Measurements from ENCODE around the gene C11orf97. TPM values are rescaled to one million over a fixed set of nuclear protein-coding genes. Genes with fewer than 3 reads are reported as not detected.
"Not testable (repeated sequence)": the region's sequence is repeated elsewhere in the genome, so short reads cannot be mapped to it uniquely, and the experiment has no call there.

C11orf97 gene
- total and polyA plus RNA-seq, 7 donors, result not detected

GRCh38 chr11:94501522-94501921, 10.7 kb upstream of the C11orf97 start:
- Histone ChIP-seq H3K27ac (no peak overlapping the region), H3K4me3 (no peak overlapping the region), H3K36me3 (peaks cover 0 to 54% (median 19%) of the 10 kb centered on the region in 4 donors), H3K4me1 (no peaks in the 10 kb centered on the region), H3K27me3 (no peaks in the 10 kb centered on the region), H3K9me3 (no peaks in the 10 kb centered on the region)
- no peak for DNase-seq
- TF ChIP-seq EP300 (IDR thresholded peaks at IDR 0.05) (no peak), POLR2AphosphoS5 (IDR thresholded peaks at IDR 0.05) (no peak), CTCF (IDR thresholded peaks at IDR 0.05) (no peak), POLR2A (IDR thresholded peaks at IDR 0.05) (no peak)
- WGBS, 2 donors, result 72 to 83% methylated on average over 2 of the region's 2 CpGs
- intact Hi-C loops (cut with DNase I), result loop anchor here (5.0 kb wide), 1 partner anchor 604 kb away; no protein-coding TSS in a partner anchor

- peaks cover 0 to 21% (median 3%) of the 10 kb centered on the region in 4 donors for H3K36me3 ChIP-seq
- no peaks in the 10 kb centered on the region for H3K27me3 ChIP-seq
- H3K9me3 ChIP-seq, result no peaks in the 10 kb centered on the region
- no peak overlapping the region for H3K27ac ChIP-seq
- H3K4me1 ChIP-seq, result no peaks in the 10 kb centered on the region
- H3K4me3 ChIP-seq, result no peak overlapping the region
- WGBS, 2 donors, result 11 to 24% methylated on average over 3 of the region's 3 CpGs
- intact Hi-C loops (cut with DNase I), result loop anchor here (5.0 kb wide), 1 partner anchor 607 kb away; no protein-coding TSS in a partner anchor
- TF ChIP-seq POLR2A (IDR thresholded peaks at IDR 0.05) (no peak), CTCF (IDR thresholded peaks at IDR 0.05) (peak; percentile 9 to 68 (median 48)), POLR2AphosphoS5 (IDR thresholded peaks at IDR 0.05) (no peak), EP300 (IDR thresholded peaks at IDR 0.05) (no peak)
- no peak for DNase-seq
These were observed 7.5 kb upstream of the C11orf97 start for GRCh38 chr11:94504689-94505293.

GRCh38 chr11:94506513-94506912, 5.7 kb upstream of the C11orf97 start:
- H3K27me3 ChIP-seq; DNase-seq; H3K36me3 ChIP-seq; H3K9me3 ChIP-seq; H3K4me1 ChIP-seq; H3K27ac ChIP-seq; intact Hi-C loops (cut with DNase I); H3K4me3 ChIP-seq: not testable (repeated sequence)
- 91 to 92% methylated on average over 5 of the region's 5 CpGs for WGBS, 2 donors

GRCh38 chr11:94507485-94507884, 4.8 kb upstream of the C11orf97 start:
- Histone ChIP-seq H3K27me3 (peaks cover 0 to 11% (median 0%) of the 10 kb centered on the region in 3 donors), H3K4me3 (no peak overlapping the region), H3K27ac (no peak overlapping the region), H3K9me3 (no peaks in the 10 kb centered on the region), H3K4me1 (peaks cover 0 to 7% (median under 1%) of the 10 kb centered on the region in 4 donors), H3K36me3 (no peaks in the 10 kb centered on the region)
- TF ChIP-seq POLR2AphosphoS5 (IDR thresholded peaks at IDR 0.05) (no peak), POLR2A (IDR thresholded peaks at IDR 0.05) (no peak), EP300 (IDR thresholded peaks at IDR 0.05) (no peak), CTCF (IDR thresholded peaks at IDR 0.05) (no peak)
- 36 to 67% methylated on average over 4 of the region's 4 CpGs for WGBS, 2 donors
- intact Hi-C loops (cut with DNase I), result no loop called here
- no peak for DNase-seq

- DNase-seq, result no peak
- Histone ChIP-seq H3K4me3 (no peak overlapping the region), H3K36me3 (no peaks in the 10 kb centered on the region), H3K9me3 (no peaks in the 10 kb centered on the region), H3K27ac (no peak overlapping the region), H3K27me3 (peaks cover 0 to 16% (median 0%) of the 10 kb centered on the region in 3 donors), H3K4me1 (peaks cover 0 to 7% (median 2%) of the 10 kb centered on the region in 4 donors)
- TF ChIP-seq POLR2AphosphoS5 (IDR thresholded peaks at IDR 0.05), result no peak
- TF ChIP-seq POLR2A (IDR thresholded peaks at IDR 0.05), result no peak
- TF ChIP-seq EP300 (IDR thresholded peaks at IDR 0.05), result no peak
- TF ChIP-seq CTCF (IDR thresholded peaks at IDR 0.05), result no peak
- 18 to 48% methylated on average over 2 of the region's 2 CpGs for WGBS, 2 donors
- intact Hi-C loops (cut with DNase I), result loop anchor here (10.0 kb wide), 1 partner anchor 382 kb away; no protein-coding TSS in a partner anchor
These were observed 830 bp downstream of the C11orf97 start for GRCh38 chr11:94513091-94513490.
